Measurements from ENCODE around the gene PRXL2B. TPM values are rescaled to one million over a fixed set of nuclear protein-coding genes. Genes with fewer than 3 reads are reported as not detected.

The PRXL2B gene
- total RNA-seq, 1 experiment from 2014 or later, result 31.0 TPM

- in situ Hi-C loops (cut with HindIII; ENCODE audit: low pct_unique_long_range_greater_than_20kb, low sequenced_read_pairs), result no loop called here
- DNase-seq (ENCODE audit: low read depth), result no peak
Measured at GRCh38 chr1:2639203-2639602, 52.6 kb downstream of the PRXL2B start.

GRCh38 chr1:2639607-2640521 lies 53.3 kb downstream of the PRXL2B start:
- in situ Hi-C loops (cut with HindIII; ENCODE audit: low pct_unique_long_range_greater_than_20kb, low sequenced_read_pairs), result no loop called here
- no peak for DNase-seq (ENCODE audit: low read depth)

- in situ Hi-C loops (cut with HindIII; ENCODE audit: low pct_unique_long_range_greater_than_20kb, low sequenced_read_pairs), result no loop called here
- DNase-seq (ENCODE audit: low read depth), result no peak
Measured at GRCh38 chr1:2640626-2641025, 54.0 kb downstream of the PRXL2B start.

Other genes starting within 250 kb of the PRXL2B start
- gene MORN1, start 195.2 kb upstream of the PRXL2B start, total RNA-seq (2014; rRNA removed; shearing (Covaris generic); ENCODE audit: low replicate concordance), result 10.3 and 20.3 TPM in 2 replicates
- 55.7 and 105 TPM in 2 replicates for gene RER1, start 194.9 kb upstream of the PRXL2B start, total RNA-seq (2014; rRNA removed; shearing (Covaris generic); ENCODE audit: low replicate concordance)
- gene PEX10, start 174.2 kb upstream of the PRXL2B start, total RNA-seq (2014; rRNA removed; shearing (Covaris generic); ENCODE audit: low replicate concordance), result 67.4 and 71.9 TPM in 2 replicates
- gene PLCH2, start 110.5 kb upstream of the PRXL2B start, total RNA-seq (2014; rRNA removed; shearing (Covaris generic); ENCODE audit: low replicate concordance), result 0.26 and 0.74 TPM in 2 replicates
- 21.1 and 34.6 TPM in 2 replicates for gene PANK4, start 60.2 kb upstream of the PRXL2B start, total RNA-seq (2014; rRNA removed; shearing (Covaris generic); ENCODE audit: low replicate concordance)
- gene HES5, start 56.5 kb upstream of the PRXL2B start, total RNA-seq (2014; rRNA removed; shearing (Covaris generic); ENCODE audit: low replicate concordance), result not detected in 2 replicates
- gene TNFRSF14, start 30.4 kb upstream of the PRXL2B start, total RNA-seq (2014; rRNA removed; shearing (Covaris generic); ENCODE audit: low replicate concordance), result not detected in 2 replicates
- gene MMEL1, start 46.2 kb downstream of the PRXL2B start, total RNA-seq (2014; rRNA removed; shearing (Covaris generic); ENCODE audit: low replicate concordance), result 1.5 TPM in 1 of 2 replicates, not detected in the other
- not detected in 2 replicates for gene TTC34, start 214.9 kb downstream of the PRXL2B start, total RNA-seq (2014; rRNA removed; shearing (Covaris generic); ENCODE audit: low replicate concordance)